WTC11 (cell line): ENCODE data around the gene MEIS3. TPM values are rescaled to one million over a fixed set of nuclear protein-coding genes. Genes with fewer than 3 reads are reported as not detected.

Experiments used
- AFF4 ChIP-seq: sonication (generic); formaldehyde crosslinking; IDR thresholded peaks from 2 replicates; pipeline ENCODE4 v1.8.1; 2023; ENCODE audit warnings: mild to moderate bottlenecking, missing genetic modification reagents, borderline replicate concordance
- ARID4B ChIP-seq: sonication (generic); formaldehyde crosslinking; IDR thresholded peaks from 2 replicates; pipeline ENCODE4 v1.8.0; 2023; ENCODE audit warnings: missing genetic modification reagents, mild to moderate bottlenecking, borderline replicate concordance
- ATF6 ChIP-seq: sonication (generic); formaldehyde crosslinking; IDR thresholded peaks from 2 replicates; pipeline ENCODE4 v1.8.1; 2023; ENCODE audit warnings: mild to moderate bottlenecking, missing genetic modification reagents
- CREB1 ChIP-seq: sonication (generic); formaldehyde crosslinking; IDR thresholded peaks from 2 replicates; pipeline ENCODE4 v1.8.0; 2023; ENCODE audit warnings: mild to moderate bottlenecking, missing genetic modification reagents
- EMX1 ChIP-seq: fragments of 250-450 bp; sonication (Bioruptor Pico); IDR thresholded peaks from 2 replicates; pipeline ENCODE4 v1.8.0; 2021; ENCODE audit warnings: mild to moderate bottlenecking
- SMAD3 ChIP-seq: sonication (generic); formaldehyde crosslinking; IDR thresholded peaks from 2 replicates; pipeline ENCODE4 v1.8.0; 2022; ENCODE audit warnings: missing genetic modification reagents, mild to moderate bottlenecking, borderline replicate concordance
- TEAD4 ChIP-seq: sonication (generic); formaldehyde crosslinking; IDR thresholded peaks from 2 replicates; pipeline ENCODE4 v1.8.0; 2022; ENCODE audit warnings: mild to moderate bottlenecking, missing genetic modification reagents
- TP53 ChIP-seq: sonication (generic); formaldehyde crosslinking; IDR thresholded peaks from 2 replicates; pipeline ENCODE4 v1.8.1; 2023; ENCODE audit warnings: mild to moderate bottlenecking, missing genetic modification reagents
- ZNF121 ChIP-seq: sonication (generic); formaldehyde crosslinking; IDR thresholded peaks from 2 replicates; pipeline ENCODE4 v1.8.0; 2023; ENCODE audit warnings: missing genetic modification reagents
- ZNF219 ChIP-seq: sonication (generic); formaldehyde crosslinking; IDR thresholded peaks from 2 replicates; pipeline ENCODE4 v1.8.0; 2023; ENCODE audit warnings: missing genetic modification reagents, mild to moderate bottlenecking, borderline replicate concordance
- ZNF396 ChIP-seq: fragments of 250-450 bp; sonication (Bioruptor Pico); IDR thresholded peaks from 2 replicates; pipeline ENCODE4 v1.8.0; 2021; ENCODE audit warnings: mild to moderate bottlenecking, moderate library complexity, borderline replicate concordance
- ZNF423 ChIP-seq: fragments of 250-450 bp; sonication (Bioruptor Pico); IDR thresholded peaks from 2 replicates; pipeline ENCODE4 v2.1.2; 2022; ENCODE audit warnings: mild to moderate bottlenecking, moderate library complexity
- ZNF425 ChIP-seq: fragments of 250-450 bp; sonication (Bioruptor Pico); conservative IDR thresholded peaks from 2 replicates; pipeline ENCODE4 v1.9.0; 2021; ENCODE audit warnings: mild to moderate bottlenecking
- total RNA-seq: library from RNA; stranded (reverse); gene quantifications from 3 replicates; pipeline ENCODE4 v1.2.3, GENCODE V29; 2021
- TF ChIP-seq, protein P1 (sequence below): fragments of 250-450 bp; sonication (Bioruptor Pico); IDR thresholded peaks from 2 replicates; pipeline ENCODE4 v1.8.0; 2021; ENCODE audit warnings: mild to moderate bottlenecking
- TF ChIP-seq, protein P2 (sequence below): sonication (generic); formaldehyde crosslinking; IDR thresholded peaks from 2 replicates; pipeline ENCODE4 v1.8.1; 2022; ENCODE audit warnings: mild to moderate bottlenecking, moderate library complexity, missing genetic modification reagents

MEIS3 gene
- total RNA-seq, 1 experiment from 2014 or later = 38.5 TPM

DNA sequence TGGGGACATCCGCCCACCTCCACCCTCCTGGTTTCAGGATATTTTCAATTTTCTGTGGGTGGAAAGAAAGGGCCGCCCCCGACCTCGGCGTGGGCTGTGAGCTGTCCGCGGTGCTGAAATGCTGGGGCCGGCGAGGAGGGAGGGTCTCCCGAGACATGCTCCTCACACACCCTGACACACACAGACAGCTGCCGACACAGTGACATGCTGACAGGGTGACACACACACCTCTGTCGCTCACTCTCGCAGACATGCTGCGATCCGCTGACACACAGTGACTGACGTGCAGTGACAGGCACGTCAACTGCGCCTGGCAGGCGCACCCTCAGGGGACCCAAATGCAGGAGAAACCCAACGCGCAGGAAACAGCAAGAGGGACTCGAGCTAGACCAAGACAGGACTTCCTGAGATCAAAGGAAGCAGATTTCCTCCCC is 25.1 kb upstream of the MEIS3 start (continued):
- TF ChIP-seq ARID4B (CRISPR knock-in tag) (peak; percentile 95), ATF6 (CRISPR knock-in tag) (no peak), TEAD4 (CRISPR knock-in tag) (peak; percentile 88; the same call in 1 of the 2 replicates), ZNF219 (CRISPR knock-in tag) (peak; percentile 55; the same call in 1 of the 2 replicates), ZNF396 (CRISPR knock-in tag) (no peak), ZNF423 (CRISPR knock-in tag) (no peak), ZNF425 (CRISPR knock-in tag) (no peak), CREB1 (no peak), TP53 (no peak), ZNF121 (CRISPR knock-in tag) (peak; percentile 10; the same call in 1 of the 2 replicates), EMX1 (CRISPR knock-in tag) (no peak), AFF4 (CRISPR knock-in tag) (no peak), SMAD3 (CRISPR knock-in tag) (0 out of 2 replicates have a peak, but pooled peaks have one; percentile 69)
- TF ChIP-seq, protein P1, sequence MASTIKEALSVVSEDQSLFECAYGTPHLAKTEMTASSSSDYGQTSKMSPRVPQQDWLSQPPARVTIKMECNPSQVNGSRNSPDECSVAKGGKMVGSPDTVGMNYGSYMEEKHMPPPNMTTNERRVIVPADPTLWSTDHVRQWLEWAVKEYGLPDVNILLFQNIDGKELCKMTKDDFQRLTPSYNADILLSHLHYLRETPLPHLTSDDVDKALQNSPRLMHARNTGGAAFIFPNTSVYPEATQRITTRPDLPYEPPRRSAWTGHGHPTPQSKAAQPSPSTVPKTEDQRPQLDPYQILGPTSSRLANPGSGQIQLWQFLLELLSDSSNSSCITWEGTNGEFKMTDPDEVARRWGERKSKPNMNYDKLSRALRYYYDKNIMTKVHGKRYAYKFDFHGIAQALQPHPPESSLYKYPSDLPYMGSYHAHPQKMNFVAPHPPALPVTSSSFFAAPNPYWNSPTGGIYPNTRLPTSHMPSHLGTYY (CRISPR knock-in tag) = no peak
- TF ChIP-seq, protein P2, sequence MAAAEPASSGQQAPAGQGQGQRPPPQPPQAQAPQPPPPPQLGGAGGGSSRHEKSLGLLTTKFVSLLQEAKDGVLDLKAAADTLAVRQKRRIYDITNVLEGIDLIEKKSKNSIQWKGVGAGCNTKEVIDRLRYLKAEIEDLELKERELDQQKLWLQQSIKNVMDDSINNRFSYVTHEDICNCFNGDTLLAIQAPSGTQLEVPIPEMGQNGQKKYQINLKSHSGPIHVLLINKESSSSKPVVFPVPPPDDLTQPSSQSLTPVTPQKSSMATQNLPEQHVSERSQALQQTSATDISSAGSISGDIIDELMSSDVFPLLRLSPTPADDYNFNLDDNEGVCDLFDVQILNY (CRISPR knock-in tag) = no peak
